ENCODE data around the gene ZNF235. TPM values are rescaled to one million over a fixed set of nuclear protein-coding genes. Genes with fewer than 3 reads are reported as not detected.
A peak's percentile ranks its signal among the peaks of the same experiment; 100 is the strongest.
"Not testable (repeated sequence)": the region's sequence is repeated elsewhere in the genome, so short reads cannot be mapped to it uniquely, and the experiment has no call there.

Gene ZNF235
- polyA plus RNA-seq, result 1 to 10 TPM in 2 of 3 donors, under 1 TPM in 1; 0.93 to 1.7 (median 1.1) TPM

DNA sequence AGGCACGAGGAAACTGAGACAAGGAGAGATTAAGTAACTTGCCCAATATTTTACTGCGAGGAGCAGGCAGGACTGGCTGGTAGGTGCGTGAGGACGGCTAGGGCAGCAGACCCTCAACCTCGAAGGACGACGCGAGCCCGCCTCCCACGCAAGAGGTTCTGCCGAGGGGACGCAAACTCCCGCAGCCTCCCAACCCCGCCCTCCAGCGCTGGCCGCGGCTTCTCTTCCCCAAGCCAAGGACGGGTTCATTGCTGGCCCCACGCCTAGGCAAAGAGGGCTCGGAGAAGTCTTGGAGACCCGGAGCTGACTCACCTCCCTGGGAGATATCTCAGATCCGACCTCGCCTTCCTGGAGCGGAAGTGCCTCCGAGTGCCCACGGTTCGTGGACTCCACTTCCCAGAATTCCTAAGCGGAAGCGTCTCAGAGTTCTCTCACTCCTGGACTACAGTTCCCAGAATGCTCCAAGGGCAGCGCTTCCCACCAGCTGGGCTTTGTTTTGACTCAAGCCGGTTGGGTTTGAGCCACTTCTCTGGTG, at the start of gene ZNF235:
Gene ZNF235, minus strand, starts transcription at position 367 of the 535 bp plus-strand sequence. CDS start 1,621 bp downstream, outside the sequence.
- 0 to 1% (median 0%) methylated on average over 30 to 31 of the region's 31 CpGs for WGBS, 3 donors
- H3K27ac ChIP-seq (ENCODE audit: low read depth, low read length), result peak within 1 kb of the TSS; percentile 21

DNA sequence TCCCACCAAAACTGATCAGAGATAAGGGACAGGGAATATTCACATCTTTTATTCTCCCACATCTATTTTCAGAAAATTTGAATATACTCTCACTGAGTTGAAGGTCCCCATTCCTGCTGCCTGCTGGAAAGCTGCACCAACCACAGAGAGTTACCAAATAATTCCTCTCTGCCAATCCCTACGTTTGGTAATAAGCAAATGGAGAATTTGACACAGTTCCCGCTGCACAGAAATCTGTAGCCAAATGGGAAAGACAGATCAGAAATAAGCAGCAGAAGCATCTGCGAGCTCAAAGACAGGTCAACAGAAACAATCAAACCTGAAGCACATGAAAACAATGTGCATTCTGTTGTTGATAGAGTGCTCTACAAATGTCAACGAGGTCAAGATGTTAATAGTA, 41.7 kb upstream of the ZNF235 start:
- 88 to 92% (median 90%) methylated on average over 4 of the region's 4 CpGs for WGBS, 3 donors
- no peak overlapping the region for H3K27ac ChIP-seq (ENCODE audit: low read depth, low read length)

DNA sequence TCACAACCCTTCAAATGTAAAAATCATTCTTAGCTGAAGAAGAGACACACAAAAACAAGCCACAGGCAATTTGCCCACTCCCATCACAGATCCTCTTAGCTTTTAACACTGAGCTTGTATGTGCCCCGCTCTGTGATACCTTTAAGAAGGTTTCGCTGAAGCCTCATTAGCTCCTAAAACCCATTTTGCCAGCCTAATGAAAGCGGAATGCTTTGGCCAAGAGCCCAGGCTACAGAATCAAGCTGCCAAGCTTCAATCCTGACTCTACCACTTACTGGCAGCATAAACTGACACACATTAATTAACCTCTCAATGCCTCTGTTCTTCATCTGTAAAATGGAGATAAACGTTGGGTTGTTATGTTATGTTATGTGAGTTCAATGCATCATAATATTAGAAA, 41.1 kb upstream of the ZNF235 start:
- WGBS, 3 donors, result 91 to 93% (median 92%) methylated on average over 4 of the region's 4 CpGs

DNA sequence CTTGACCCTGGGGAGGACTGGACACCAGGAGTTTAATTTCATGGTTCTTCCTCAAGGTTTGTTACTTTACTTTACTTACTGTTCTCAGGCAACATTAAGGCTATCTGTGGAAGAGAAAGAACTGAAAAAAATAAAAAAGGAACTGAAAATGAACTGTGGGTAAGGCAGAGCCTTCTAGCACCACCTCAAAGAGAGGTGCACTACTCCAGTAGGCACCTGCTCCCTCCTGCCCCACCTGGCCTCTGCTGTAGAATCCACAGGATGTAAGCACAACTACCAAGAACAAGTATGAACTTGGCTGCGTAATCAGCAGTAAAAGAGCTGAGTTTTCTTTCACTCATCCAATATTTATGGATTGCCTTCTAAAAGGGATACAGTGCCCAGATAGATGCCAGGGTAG, 39.4 kb upstream of the ZNF235 start:
- WGBS, 3 donors, result 43 to 61% (median 55%) methylated on average over 1 of the region's 1 CpG
- no peak overlapping the region for H3K27ac ChIP-seq (ENCODE audit: low read depth, low read length)

More for the DNA sequence above, 41.1 kb upstream of the ZNF235 start:
- H3K27ac ChIP-seq (ENCODE audit: low read depth, low read length), result no peak overlapping the region

DNA sequence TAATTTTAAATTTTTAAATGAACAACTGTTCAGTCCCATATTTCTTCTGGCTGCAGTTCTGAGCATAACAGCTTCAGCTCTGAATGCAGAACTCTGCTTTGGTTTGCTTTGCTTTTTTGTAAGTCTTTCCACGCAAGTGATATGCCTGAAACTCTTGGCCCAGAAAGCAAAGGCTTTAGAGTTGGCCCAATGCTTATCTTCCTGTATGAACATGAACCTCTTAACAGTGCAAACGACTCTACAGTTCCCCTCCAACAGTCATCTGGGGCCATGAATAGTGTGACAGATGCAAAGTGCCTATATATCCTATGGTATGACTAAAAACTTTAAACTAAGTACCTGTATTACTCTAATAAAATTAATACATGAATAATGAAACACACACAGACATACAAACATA, 37.0 kb upstream of the ZNF235 start:
- no peak overlapping the region for H3K27ac ChIP-seq (ENCODE audit: low read depth, low read length)
- WGBS, 3 donors, result 89 to 91% (median 90%) methylated on average over 2 of the region's 2 CpGs

DNA sequence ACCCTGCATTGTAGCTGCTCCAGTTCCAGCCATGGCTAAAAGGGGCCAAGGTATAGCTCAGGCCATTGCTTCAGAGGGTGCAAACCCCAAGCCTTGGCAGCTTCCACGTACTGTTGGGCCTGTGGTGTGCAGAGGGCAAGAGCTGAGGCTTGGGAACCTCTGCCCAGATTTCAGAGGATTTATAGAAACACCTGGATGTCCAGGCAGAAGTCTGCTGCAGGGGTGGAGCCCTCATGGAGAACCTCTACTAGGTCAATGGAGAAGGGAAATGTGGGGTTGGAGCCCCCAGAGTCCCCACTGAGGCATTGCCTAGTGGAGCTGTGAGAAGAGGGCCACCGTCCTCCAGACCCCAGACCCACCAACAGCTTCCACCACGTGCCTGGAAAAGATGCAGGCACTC, 29.8 kb upstream of the ZNF235 start:
- not testable (repeated sequence) for H3K27ac ChIP-seq (ENCODE audit: low read depth, low read length)
- 77 to 79% (median 79%) methylated on average over 3 of the region's 3 CpGs for WGBS, 3 donors

DNA sequence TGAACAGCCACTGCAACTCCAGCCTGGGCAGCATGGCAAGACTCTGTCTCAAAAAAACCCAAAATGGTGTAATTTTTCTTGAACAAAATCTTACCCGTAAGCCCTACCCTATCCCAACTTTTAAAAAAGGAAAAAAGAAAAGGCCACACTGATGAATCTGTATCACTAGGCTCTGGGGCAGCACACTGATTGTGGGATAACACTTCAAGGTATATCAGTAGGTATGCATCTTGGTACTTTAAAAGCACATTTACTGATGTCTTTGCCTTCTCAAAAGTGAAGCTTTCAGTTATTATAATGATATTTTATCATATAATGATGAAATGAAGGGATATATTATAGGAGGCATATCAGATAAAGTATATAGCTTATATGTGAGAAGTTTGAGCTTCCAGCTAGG, 27.3 kb upstream of the ZNF235 start:
- WGBS, 3 donors, result 94 to 96% (median 95%) methylated on average over 1 of the region's 1 CpG
- H3K27ac ChIP-seq (ENCODE audit: low read depth, low read length), result no peak overlapping the region

DNA sequence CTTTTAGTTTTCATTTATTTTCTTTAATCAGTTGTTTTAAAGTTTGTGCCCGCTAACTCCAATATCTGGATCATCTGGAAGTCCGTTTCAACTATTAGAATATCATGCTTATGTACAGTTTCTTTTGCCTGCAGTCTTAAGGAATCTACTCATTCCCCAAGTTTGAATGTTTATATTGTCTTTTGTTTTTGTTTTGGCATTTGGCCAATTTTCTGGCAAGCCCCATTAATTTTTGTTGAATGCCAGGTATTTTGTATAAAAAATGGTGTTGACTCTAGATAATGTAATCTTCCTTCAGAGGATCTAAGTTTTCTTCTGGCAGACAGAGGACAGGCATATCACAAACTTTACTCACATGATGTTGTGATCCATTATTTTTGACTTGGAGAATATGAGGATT, 11.1 kb upstream of the ZNF235 start:
- H3K27ac ChIP-seq (ENCODE audit: low read depth, low read length), result no peak overlapping the region
- WGBS, 3 donors, result 72 to 95% (median 83%) methylated on average over 2 of the region's 2 CpGs

DNA sequence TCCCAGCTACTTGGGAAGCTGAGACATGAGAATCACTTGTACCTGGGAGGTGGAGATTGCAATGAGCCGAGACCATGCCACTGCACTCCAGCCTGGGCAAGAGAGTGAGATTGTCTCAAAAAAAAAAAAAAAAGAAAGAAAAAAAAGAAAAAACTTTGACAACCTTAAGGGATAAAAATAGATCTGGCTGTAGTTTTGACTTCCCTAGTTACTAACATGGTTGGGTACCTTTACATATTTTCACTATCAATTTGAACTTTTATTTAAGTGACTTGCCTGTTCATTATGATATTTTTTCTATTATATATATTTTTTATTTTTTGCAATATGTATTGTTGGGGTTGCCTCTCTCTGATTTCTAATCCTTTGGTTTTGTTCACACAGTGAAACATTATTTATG, 8.4 kb upstream of the ZNF235 start:
- H3K27ac ChIP-seq (ENCODE audit: low read depth, low read length), result no peak overlapping the region
- WGBS, 3 donors, result 93 to 100% (median 100%) methylated on average over 1 of the region's 1 CpG

DNA sequence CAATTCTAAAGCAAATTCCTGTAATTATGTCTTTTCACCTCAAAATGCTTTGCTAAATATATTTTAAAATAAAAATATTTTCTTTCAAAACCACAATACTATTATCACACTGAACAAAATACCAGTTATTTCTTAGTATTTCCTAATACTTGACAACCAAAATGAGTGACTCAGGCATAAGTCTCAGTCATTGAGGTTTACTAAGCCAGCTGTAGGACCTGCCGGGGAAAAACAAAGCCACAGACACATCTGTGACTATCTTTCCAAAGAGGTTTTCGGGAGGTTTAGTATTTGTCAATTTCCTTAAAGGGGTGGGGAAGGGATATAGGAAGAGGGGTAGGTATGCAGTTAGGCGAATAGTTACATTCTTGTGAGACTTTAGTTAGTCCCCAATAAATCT, 3.2 kb upstream of the ZNF235 start:
- WGBS, 3 donors, result 72 to 85% (median 78%) methylated on average over 3 of the region's 3 CpGs
- no peak overlapping the region for H3K27ac ChIP-seq (ENCODE audit: low read depth, low read length)

DNA sequence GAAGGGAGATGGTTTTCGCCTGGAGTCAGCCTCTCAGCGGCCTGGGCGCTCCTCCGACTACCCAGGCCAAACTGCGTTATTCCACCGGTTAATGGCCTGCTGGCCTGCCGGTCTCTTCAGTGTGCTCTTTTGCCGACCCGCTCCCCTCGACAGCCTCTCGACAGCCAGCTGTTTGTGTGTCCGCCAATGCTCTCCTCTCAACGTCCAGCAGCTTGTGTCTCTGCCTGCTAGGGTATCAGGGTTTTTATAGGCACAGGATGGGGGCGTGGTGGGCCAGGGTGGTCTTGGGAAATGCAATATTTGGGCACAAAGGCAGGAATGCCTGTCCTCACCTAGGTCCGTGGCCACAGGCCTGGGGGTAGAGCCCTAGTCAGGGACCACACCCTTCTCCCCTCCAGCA, 1.5 kb upstream of the ZNF235 start:
- WGBS, 3 donors, result 85 to 91% (median 90%) methylated on average over 15 of the region's 15 CpGs
- H3K27ac ChIP-seq (ENCODE audit: low read depth, low read length), result no peak overlapping the region

DNA sequence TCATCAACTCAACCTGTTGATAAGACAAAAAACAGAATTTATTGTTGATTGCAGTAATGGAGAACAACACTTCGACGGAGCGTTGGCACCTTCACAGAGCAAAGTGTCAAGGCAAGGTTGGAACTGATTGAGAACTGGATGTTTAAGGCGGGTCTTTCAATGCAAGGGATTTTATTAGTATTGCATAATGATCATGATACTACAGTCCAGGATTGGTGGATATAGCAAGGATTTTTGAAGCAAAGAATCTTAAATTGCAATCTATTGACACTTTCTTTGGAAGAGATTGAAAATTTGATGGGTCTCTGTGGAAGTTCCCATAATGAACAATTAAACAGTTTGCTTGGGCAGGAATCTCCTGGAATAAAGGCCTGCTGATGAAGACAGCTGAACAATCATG, 632 bp upstream of the ZNF235 start:
- H3K27ac ChIP-seq (ENCODE audit: low read depth, low read length), result no peak overlapping the region
- 83 to 95% (median 86%) methylated on average over 4 of the region's 4 CpGs for WGBS, 3 donors

DNA sequence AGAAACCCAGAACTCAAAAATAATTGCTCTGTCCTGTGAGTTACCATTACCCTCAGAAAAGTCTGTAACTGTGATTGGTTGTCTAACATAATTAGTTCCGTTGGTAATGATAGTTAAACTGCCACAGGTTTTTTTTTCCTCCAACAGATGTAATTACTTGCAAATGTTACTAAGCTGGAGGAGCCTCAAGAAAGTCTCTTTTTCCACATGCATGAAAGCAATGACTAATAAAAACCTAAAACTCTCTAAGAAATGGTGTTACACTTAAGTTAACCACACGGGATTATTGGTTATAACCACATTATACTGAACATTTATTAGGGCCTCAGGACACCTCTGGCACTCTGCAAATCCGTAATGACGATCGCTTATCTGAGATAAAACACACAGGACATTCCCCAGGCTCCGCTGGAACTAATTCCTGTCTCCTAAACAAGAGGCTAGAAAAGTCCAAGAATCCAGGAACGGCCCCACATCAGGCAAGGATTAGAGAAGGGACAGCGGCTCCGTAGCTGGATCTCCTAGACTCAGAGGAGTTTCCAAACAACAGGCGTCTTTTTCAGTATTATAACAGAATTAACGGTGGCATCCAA, 753 bp downstream of the ZNF235 start:
- WGBS, 3 donors, result 3 to 6% (median 3%) methylated on average over 11 of the region's 11 CpGs
- peak overlapping the region; percentile 21 for H3K27ac ChIP-seq (ENCODE audit: low read depth, low read length)

DNA sequence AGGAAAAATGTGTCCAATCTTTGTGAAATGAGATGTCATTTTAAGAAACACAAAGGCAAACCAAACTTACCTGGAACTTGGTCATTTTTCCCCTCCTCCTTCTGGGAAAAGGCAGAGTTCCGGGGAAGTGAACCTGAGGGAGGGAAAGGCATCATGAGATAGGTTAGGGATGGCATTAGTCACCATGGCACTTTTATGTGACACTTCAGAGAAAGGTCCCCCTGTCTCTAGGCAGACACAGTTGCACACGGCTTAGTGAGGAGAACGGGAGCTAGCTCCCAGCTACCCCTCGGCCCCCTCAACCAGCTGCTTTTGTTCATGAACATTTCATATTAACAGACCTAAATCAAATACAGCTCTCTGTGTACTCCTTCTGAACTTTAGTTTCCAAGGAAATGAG, 1.5 kb downstream of the ZNF235 start:
- WGBS, 3 donors, result 61 to 83% (median 78%) methylated on average over 4 of the region's 4 CpGs

DNA sequence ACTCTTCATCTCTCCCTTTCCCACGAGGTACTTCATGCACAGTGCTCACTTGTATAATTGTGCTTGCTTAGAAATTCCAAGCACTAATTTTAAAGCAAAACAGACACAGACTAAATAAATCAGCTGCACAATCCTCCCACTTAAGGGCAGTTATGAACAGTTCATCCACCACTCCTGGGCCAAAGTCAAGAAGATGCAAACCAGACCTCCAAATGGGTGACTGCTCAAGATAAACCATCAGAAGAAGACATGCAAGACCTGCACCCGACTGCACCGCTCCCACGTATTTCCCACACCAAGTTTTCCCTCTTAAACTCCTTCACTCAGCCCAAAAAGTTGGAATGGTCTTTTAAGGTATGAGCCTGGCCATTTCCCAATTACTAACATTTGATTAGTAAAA, 19.9 kb downstream of the ZNF235 start:
- WGBS, 3 donors, result 61 to 80% (median 61%) methylated on average over 4 of the region's 4 CpGs
- H3K27ac ChIP-seq (ENCODE audit: low read depth, low read length), result no peak overlapping the region

More for the DNA sequence above, 1.5 kb downstream of the ZNF235 start:
- no peak overlapping the region for H3K27ac ChIP-seq (ENCODE audit: low read depth, low read length)

DNA sequence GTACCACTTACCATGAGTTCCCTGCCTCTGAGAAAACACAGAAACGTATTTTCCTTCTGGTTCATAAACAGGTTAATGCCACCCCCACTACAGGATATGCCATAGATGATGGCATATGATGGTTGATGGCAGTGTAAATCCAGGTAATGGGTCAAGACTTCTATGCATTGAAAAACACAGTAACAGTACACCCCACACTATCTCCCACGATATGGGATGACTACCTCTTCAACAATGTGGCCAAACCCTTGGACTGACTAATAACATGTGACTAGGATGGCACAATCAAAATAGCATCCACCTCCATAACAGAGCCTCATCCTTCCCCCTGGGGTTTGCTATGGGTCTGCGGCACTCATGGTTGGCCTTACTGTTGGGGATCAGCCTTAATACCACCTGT, 22.0 kb downstream of the ZNF235 start:
- WGBS, 3 donors, result 88 to 96% (median 93%) methylated on average over 3 of the region's 3 CpGs
- H3K27ac ChIP-seq (ENCODE audit: low read depth, low read length), result no peak overlapping the region

DNA sequence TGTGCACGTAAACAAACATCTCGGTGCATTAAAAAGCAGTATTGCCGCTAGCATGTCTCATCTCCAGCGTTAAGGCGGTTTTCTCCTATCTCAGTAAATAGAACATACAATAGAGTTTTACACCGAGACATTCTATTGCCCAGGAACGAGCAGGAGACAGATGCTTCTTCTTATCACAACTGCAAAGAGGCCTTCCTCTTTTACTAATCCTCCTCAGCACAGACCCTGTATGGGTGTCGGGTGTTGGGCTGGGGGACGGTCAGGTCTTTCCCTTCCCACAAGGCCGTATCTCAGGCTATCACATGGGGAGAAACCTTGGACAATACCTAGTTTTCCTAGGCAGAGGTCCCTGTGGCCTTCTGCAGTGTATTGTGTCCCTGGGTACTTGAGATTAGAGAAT, 23.9 kb downstream of the ZNF235 start:
- whole genome bisulfite sequencing, 3 donors, result 79 to 91% (median 89%) methylated on average over 10 of the region's 10 CpGs

DNA sequence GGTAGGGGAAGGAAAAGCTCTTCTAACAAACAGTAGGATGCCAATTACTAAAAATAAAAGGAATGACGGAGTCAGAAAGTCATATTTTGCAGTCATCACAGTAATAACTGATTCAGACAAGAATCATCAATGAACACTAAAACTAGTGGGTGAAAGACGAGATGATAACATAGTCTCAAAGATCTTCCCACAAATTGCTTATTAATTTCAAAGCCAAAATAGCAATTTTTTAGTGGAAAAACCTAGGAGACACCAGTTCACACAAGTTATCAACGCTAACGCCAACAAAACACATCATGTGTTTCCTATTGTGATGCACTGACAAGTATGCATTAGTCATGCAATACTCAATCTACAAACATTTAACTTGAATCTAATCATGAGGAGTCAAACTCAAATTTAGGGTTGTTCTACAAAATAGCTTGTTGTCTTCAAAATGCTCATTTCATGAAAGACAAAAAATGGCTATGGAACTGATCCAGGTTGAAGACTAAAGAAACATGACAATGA, 26.6 kb downstream of the ZNF235 start:
- no peak overlapping the region for H3K27ac ChIP-seq (ENCODE audit: low read depth, low read length)
- 92 to 98% (median 94%) methylated on average over 4 of the region's 4 CpGs for WGBS, 3 donors

More for the DNA sequence above, 23.9 kb downstream of the ZNF235 start:
- H3K27ac ChIP-seq (ENCODE audit: low read depth, low read length), result no peak overlapping the region

DNA sequence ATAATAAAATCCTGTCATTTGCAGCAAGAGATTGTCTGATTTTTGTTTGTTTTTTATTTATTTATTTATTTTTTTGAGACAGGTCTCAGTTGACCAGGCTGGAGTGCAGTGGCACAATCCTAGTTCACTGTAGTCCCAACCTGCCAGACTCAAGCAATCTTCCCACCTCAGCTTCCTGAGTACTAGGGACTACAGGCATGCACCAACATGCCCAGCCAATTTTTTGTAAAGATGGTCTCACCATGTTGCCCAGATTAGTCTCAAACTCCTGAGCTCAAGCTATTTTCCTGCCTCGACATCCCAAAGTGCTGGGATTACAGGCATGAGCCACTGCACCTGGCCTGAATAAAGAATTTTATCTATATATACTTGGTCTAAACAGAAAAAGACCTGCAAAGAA, 27.5 kb downstream of the ZNF235 start:
- H3K27ac ChIP-seq (ENCODE audit: low read depth, low read length), result no peak overlapping the region
- 96% methylated on average over 1 of the region's 1 CpG for WGBS, 3 donors

All from adipose tissue (tissue), 3 donors.